GM18505 (cell line): ENCODE results near the gene HENMT1.

Experiments
- ATAC-seq: cut with Tn5 transposase; IDR thresholded peaks from one replicate; pipeline ENCODE4 v1.9.1; 2021; ENCODE audit not compliant: unreplicated experiment
- POLR2A ChIP-seq: IDR thresholded peaks from 4 replicates; pipeline ENCODE4 v1.6.1; 2011; ENCODE audit warnings: borderline replicate concordance; ENCODE audit not compliant: insufficient read depth, insufficient read length; ENCODE audit errors: extremely low read depth

HENMT1 gene

GRCh38 chr1:108627951-108628350 lies 32.9 kb downstream of the HENMT1 start:
- no peak for ATAC-seq
- no peak for TF ChIP-seq POLR2A

DNA sequence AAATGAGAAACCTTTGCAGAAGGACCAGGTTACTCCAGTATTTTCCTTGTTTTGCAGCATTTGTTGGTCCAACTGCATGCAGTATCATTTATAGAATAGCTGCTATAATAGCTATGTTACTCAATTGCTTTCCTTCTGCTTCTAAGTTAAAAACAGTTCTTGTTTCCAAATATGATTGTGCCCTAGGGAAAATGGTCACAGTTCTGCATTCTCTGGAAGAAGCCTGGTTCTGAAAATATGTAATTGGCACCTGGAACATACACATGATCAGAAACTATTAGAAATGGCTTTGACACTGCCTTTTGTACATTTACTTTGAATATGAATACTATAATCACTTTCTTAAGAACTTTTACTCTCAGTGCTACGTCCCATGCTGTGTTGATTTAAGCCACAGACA lies 33.6 kb downstream of the HENMT1 start:
- ATAC-seq, result no peak
- no peak for TF ChIP-seq POLR2A

DNA sequence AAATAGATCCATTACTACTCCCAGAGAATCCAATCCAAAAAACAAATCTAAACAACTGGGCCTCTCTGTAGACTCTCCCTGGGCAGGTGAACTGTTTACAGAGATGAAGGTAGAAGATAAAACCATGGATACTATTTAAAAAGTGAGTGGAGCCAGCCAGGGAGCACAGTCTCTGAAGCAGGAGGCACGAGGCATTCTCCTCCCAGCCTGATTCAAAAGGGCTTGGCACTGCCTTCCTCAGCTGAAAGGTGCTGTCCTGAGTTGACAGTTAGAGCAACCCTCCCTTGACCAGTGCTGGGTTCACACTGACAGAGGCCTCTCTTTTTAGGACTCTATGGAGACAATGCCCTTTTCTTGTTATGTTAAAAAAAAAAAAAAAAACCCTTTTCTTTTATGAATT lies 36.8 kb downstream of the HENMT1 start:
- no peak for TF ChIP-seq POLR2A
- no peak for ATAC-seq

- no peak for ATAC-seq
- TF ChIP-seq POLR2A, result no peak
Measured at GRCh38 chr1:108617724-108618056, 43.2 kb downstream of the HENMT1 start.

DNA sequence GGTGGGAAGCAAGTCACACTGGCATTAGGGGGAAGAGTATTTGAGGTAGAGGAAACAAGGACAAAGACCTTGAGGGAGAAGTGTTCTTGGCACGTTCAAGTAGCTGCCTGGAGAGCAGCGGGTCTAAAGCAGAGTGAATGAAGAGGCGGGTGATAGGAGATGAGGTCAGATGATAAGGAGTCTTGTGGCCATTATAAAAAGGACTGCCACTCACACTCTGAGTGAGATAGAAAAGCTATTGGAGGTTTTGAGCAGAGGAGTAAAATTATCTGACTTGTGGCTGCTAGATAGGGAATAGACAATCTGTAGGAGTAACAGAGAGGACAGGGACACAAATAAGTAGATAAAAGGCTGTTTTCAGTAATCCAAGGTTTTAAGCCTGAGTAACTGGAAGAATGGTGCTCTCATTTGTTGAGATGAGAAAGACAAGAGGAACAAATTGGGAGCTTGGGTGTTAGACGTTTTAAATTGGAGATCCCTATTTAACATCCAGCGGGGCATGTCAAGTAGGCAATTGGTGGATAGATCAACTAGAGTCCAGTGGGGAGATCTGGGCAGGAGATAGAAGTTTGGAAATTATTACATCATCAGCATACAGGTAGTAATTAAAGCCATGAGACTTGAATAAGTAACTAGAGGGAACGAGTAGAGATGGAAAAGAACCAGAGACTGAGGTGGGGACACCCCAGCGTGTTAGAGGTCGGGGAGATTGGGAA lies 43.7 kb downstream of the HENMT1 start:
- no peak for ATAC-seq
- TF ChIP-seq POLR2A, result no peak

GRCh38 chr1:108615544-108615943 lies 45.3 kb downstream of the HENMT1 start:
- no peak for TF ChIP-seq POLR2A
- no peak for ATAC-seq

DNA sequence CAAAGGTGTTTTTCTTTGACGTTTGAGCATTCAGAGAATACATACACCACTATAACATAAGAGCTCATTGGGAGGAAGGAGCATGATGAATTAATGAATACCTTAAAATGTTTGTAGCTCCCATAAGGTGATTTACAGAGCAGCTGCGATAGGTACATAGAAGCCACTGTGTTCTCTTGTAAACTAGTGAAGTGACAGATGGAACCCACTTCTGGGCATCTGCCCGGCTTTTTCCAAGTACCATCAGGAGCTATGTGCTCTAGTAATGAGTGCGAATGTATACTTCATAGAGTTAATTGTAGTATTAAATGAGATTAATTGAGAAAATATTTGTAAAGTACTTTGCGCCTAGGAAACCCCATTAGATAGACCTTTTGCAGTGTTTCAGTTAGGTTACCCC lies 48.4 kb downstream of the HENMT1 start:
- no peak for ATAC-seq
- no peak for TF ChIP-seq POLR2A

DNA sequence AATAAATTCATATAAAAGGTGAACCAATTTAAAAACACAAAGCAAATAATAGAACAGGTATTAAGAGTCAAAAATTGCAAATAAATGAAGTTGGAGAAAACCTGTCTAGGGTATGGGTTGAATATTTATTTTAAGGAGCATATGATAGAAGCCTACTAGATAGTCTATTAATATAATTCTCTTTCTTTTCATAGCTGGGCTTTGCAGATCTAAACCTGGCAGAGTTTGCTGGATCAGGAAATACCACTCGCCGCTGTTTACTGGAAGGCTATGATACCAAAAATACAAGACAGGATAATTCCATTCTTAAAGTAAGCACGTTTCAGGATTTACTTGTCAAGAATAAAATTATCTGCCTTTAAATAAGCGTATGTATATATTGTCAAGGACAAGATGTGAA lies 48.9 kb downstream of the HENMT1 start:
- no peak for TF ChIP-seq POLR2A
- ATAC-seq, result no peak

GRCh38 chr1:108610073-108610472 lies 50.8 kb downstream of the HENMT1 start:
- TF ChIP-seq POLR2A, result no peak

GRCh38 chr1:108609483-108610049 lies 51.3 kb downstream of the HENMT1 start:
- ATAC-seq, result no peak
- TF ChIP-seq POLR2A, result no peak

More at GRCh38 chr1:108610073-108610472, 50.8 kb downstream of the HENMT1 start:
- ATAC-seq, result no peak

GRCh38 chr1:108606478-108606877 lies 54.4 kb downstream of the HENMT1 start:
- TF ChIP-seq POLR2A, result no peak
- ATAC-seq, result no peak

DNA sequence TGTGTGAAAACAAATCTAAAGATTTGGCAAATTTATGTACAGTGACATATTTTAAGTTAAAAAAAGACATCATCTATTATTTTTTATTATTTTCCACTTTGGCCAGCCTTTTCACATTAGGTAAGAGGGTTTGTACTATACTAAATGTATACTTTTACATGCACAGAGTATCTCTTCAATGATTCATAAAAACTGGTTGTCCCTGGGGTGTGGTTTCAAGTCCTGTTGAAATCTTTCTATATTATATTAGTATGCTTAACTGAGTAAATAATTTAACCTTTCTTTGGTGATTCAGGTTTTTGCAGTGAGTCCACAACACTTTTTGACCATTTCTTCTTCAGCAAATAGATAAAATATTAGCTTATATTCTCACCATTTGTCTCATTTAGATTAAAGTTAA lies 55.3 kb downstream of the HENMT1 start:
- no peak for ATAC-seq
- TF ChIP-seq POLR2A, result no peak

DNA sequence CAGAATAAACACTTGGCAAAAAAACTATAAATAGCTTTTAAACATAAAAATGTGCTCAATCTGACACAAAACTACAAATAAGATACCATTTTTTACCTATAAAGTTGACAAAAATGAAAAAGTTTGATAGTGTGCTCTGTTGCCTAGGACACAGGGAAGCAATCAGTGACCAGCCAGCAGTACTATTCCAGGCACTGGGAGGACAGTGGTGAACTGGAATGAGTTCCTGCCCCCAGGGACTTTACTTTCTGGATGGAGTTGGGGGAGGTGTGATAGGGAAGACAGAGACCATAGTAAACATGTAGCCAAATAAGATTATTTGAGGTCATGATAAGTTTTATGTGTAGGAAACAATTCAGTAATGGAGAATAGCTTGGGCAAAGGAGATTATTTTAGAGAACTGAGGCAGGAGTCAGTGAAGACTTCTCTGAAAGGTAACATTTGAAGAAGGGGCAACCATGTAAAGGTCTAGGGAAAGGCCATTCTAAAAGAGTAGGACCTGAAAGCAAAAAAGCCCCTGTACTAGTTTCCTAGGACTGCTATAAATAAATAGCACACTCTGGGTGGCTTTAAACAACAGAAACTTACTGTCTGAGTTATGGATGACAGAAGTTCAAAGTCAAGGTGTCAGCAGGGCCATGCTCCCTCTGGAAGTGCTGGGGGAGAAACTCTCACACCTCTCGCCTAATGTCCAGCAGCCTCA lies 59.0 kb downstream of the HENMT1 start:
- no peak for ATAC-seq
- no peak for TF ChIP-seq POLR2A

DNA sequence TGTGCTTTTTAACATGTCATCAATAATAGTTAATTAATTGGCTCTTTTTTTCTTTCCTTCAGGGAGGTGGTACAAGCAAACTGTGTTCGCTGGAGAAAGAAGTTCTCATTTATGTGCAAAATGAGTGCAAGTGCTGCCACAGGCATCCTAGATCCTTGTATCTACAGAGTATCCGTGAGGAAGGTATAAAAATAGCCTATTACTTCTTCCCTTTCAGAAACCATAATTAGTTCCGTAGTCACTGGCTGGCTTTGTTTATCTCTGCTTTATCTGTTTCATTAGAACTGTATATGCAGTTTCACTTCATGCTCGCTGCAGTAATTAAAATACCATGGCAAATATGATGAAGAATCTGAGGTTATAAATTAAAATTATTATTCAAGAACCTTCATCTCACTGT lies 60.4 kb downstream of the HENMT1 start:
- no peak for TF ChIP-seq POLR2A

More for the DNA sequence above, 60.4 kb downstream of the HENMT1 start:
- ATAC-seq, result no peak
